ENCODE data around the gene PLEKHM1.
"Not testable (repeated sequence)": the region's sequence is repeated elsewhere in the genome, so short reads cannot be mapped to it uniquely, and the experiment has no call there.

- TF ChIP-seq CTCF (IDR thresholded peaks at IDR 0.05; ENCODE audit: insufficient read depth, low read length); REST (IDR thresholded peaks at IDR 0.05; ENCODE audit: insufficient replicate concordance, low read depth); GABPA (IDR thresholded peaks at IDR 0.05; ENCODE audit: low read depth): not testable (repeated sequence)
Observed at GRCh38 chr17:45445901-45446743, 44.4 kb downstream of the PLEKHM1 start.

All from HL-60 (cell line).